ENCODE data around the gene GKN1.

The GKN1 gene

GRCh38 chr2:68974251-68974650 lies at the start of gene GKN1:
TSS of gene GKN1 (plus strand) at chr2:68974636. CDS start at chr2:68974678, 42 bp downstream.
- no peaks in the 10 kb centered on the region for H3K4me1 Mint-ChIP-seq (ENCODE audit: low read depth)
- H3K4me3 Mint-ChIP-seq = no peak within 1 kb of the TSS
- H3K36me3 Mint-ChIP-seq (ENCODE audit: low read depth) = no peaks in the 10 kb centered on the region
- no peak within 1 kb of the TSS for H3K27ac Mint-ChIP-seq
- peaks cover 18% of the 10 kb centered on the region for H3K27me3 Mint-ChIP-seq (ENCODE audit: low read depth)
- DNase-seq (ENCODE audit: low spot score) = no peak
- H3K9me3 Mint-ChIP-seq = no peaks in the 10 kb centered on the region

DNA sequence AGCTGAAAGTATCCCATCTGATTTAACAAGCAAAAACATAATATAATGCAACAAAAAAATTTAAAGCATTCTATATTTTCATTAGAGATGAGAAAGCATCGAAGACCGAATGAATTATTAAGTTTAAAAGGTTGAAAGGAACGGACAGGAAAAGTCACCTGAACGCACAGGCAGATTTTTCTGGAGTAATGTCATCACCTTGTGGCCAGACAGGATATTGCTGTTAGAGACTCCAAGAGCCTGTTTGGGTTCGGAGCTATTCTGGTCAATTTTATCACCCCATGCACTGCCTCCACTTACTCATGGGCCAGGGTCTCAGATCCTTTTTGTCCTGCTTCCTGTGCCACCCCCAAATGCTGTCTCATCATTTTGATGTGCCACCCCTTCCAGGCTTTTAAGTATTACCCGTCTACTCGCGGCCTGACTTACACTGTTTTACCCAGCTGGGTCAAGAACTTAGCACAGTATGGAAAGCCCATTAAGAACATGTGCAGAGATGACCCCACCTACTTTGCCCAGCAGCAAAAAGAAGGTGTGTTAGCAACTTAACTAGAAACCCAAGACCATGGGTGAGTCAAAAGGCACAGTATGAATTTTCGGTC lies 49.0 kb upstream of the GKN1 start:
- Mint-ChIP-seq H3K27me3 (ENCODE audit: low read depth) (peaks cover 26% of the 10 kb centered on the region), H3K4me3 (no peak overlapping the region), H3K4me1 (ENCODE audit: low read depth) (peaks cover 16% of the 10 kb centered on the region), H3K36me3 (ENCODE audit: low read depth) (no peaks in the 10 kb centered on the region), H3K9me3 (no peaks in the 10 kb centered on the region), H3K27ac (no peak overlapping the region)
- peak; percentile 34 for DNase-seq (ENCODE audit: low spot score)

GRCh38 chr2:68926796-68927195 lies 47.6 kb upstream of the GKN1 start:
- no peak overlapping the region for H3K4me3 Mint-ChIP-seq
- H3K27me3 Mint-ChIP-seq (ENCODE audit: low read depth) = peaks cover 35% of the 10 kb centered on the region
- peaks cover 14% of the 10 kb centered on the region for H3K4me1 Mint-ChIP-seq (ENCODE audit: low read depth)
- H3K9me3 Mint-ChIP-seq = no peaks in the 10 kb centered on the region
- H3K36me3 Mint-ChIP-seq (ENCODE audit: low read depth) = no peaks in the 10 kb centered on the region
- DNase-seq (ENCODE audit: low spot score) = no peak
- no peak overlapping the region for H3K27ac Mint-ChIP-seq

DNA sequence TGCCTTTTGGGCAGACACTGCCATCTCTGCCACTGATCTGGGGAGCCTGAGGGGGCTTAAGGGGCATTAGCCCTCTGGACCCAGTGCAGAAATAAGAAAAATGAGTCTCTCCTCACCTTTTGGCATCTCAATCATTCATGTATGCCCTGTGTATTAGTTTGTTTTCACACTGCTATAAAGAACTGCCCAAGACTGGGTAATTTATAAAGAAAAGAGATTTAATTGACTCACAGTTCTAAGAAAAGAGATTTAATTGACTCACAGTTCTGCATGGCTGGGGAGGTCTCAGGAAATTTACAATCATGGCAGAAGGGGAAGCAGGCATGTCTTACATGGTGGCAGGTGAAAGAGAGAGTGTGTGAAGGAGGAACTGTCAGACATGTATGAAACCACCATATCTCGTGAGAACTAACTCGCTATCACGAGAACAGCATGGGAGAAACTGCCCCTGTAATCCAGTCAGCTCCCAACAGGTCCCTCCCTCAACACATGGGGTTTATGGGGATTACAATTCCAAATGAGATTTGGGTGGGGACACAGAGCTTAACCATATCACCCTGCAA lies 43.2 kb upstream of the GKN1 start:
- Mint-ChIP-seq H3K27ac (no peak overlapping the region), H3K27me3 (ENCODE audit: low read depth) (peaks cover 54% of the 10 kb centered on the region), H3K4me3 (no peak overlapping the region), H3K36me3 (ENCODE audit: low read depth) (no peaks in the 10 kb centered on the region), H3K9me3 (no peaks in the 10 kb centered on the region), H3K4me1 (ENCODE audit: low read depth) (peaks cover 4% of the 10 kb centered on the region)
- DNase-seq (ENCODE audit: low spot score) = no peak

GRCh38 chr2:68931799-68932198 lies 42.6 kb upstream of the GKN1 start:
- peaks cover 4% of the 10 kb centered on the region for H3K4me1 Mint-ChIP-seq (ENCODE audit: low read depth)
- H3K27ac Mint-ChIP-seq = no peak overlapping the region
- no peak overlapping the region for H3K4me3 Mint-ChIP-seq
- peaks cover 51% of the 10 kb centered on the region for H3K27me3 Mint-ChIP-seq (ENCODE audit: low read depth)
- H3K9me3 Mint-ChIP-seq = no peaks in the 10 kb centered on the region
- no peaks in the 10 kb centered on the region for H3K36me3 Mint-ChIP-seq (ENCODE audit: low read depth)
- DNase-seq (ENCODE audit: low spot score) = no peak

GRCh38 chr2:68932402-68932801 lies 42.0 kb upstream of the GKN1 start:
- DNase-seq (ENCODE audit: low spot score) = no peak
- Mint-ChIP-seq H3K27ac (no peak overlapping the region), H3K36me3 (ENCODE audit: low read depth) (no peaks in the 10 kb centered on the region), H3K9me3 (no peaks in the 10 kb centered on the region), H3K4me3 (no peak overlapping the region), H3K27me3 (ENCODE audit: low read depth) (peaks cover 51% of the 10 kb centered on the region), H3K4me1 (ENCODE audit: low read depth) (peaks cover 4% of the 10 kb centered on the region)

DNA sequence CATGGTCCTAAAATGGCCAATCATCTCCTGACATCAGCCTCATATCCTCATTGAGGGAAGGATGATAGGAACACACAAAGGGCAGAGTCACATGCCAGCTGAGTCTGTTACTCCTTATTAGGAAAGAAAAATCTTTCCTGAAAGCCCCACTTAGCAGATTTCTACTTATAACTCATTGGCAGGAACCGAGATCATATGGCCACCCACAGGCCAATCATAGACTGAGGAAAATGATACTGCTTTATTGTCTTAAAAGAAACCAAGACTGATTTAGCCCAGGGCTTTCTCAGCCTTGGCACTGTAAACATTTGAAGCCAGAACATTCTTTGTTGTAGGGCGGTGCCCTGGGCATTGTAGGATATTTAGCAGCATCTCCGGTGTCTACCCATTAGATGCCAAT lies 40.4 kb upstream of the GKN1 start:
- Mint-ChIP-seq H3K4me3 (no peak overlapping the region), H3K4me1 (ENCODE audit: low read depth) (no peaks in the 10 kb centered on the region), H3K27me3 (ENCODE audit: low read depth) (peaks cover 51% of the 10 kb centered on the region), H3K27ac (no peak overlapping the region), H3K9me3 (no peaks in the 10 kb centered on the region), H3K36me3 (ENCODE audit: low read depth) (no peaks in the 10 kb centered on the region)
- no peak for DNase-seq (ENCODE audit: low spot score)

- Mint-ChIP-seq H3K4me1 (ENCODE audit: low read depth) (no peaks in the 10 kb centered on the region), H3K4me3 (no peak overlapping the region), H3K27ac (no peak overlapping the region), H3K36me3 (ENCODE audit: low read depth) (no peaks in the 10 kb centered on the region), H3K27me3 (ENCODE audit: low read depth) (peaks cover 54% of the 10 kb centered on the region), H3K9me3 (no peaks in the 10 kb centered on the region)
- no peak for DNase-seq (ENCODE audit: low spot score)
These were observed 39.0 kb upstream of the GKN1 start for GRCh38 chr2:68935471-68935870.

DNA sequence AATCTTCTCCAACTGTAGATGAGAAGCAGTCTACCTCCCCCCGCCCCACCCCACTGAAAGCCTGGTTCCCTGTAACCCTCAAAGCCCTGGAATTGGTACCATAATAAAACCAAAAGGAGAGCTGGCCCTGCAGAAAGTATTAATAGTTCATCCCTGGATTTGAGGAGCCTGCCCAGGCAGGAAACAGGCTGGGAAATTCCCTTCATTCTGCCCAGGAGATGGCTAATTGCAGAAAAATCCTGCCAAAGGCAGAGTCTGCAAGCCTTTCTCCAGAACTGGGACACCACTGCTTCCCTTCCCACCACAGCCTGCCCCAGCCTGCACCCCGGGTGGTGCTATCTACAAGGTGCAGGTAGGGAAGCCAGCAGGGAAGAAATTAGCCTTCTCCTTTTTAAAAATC lies 38.0 kb upstream of the GKN1 start:
- Mint-ChIP-seq H3K9me3 (no peaks in the 10 kb centered on the region), H3K4me3 (no peak overlapping the region), H3K4me1 (ENCODE audit: low read depth) (no peaks in the 10 kb centered on the region), H3K27ac (no peak overlapping the region), H3K36me3 (ENCODE audit: low read depth) (no peaks in the 10 kb centered on the region), H3K27me3 (ENCODE audit: low read depth) (peaks cover 56% of the 10 kb centered on the region)
- no peak for DNase-seq (ENCODE audit: low spot score)

GRCh38 chr2:68936889-68937288 lies 37.5 kb upstream of the GKN1 start:
- DNase-seq (ENCODE audit: low spot score) = no peak
- Mint-ChIP-seq H3K27me3 (ENCODE audit: low read depth) (peaks cover 58% of the 10 kb centered on the region), H3K4me3 (no peak overlapping the region), H3K36me3 (ENCODE audit: low read depth) (no peaks in the 10 kb centered on the region), H3K27ac (no peak overlapping the region), H3K9me3 (no peaks in the 10 kb centered on the region), H3K4me1 (ENCODE audit: low read depth) (no peaks in the 10 kb centered on the region)

GRCh38 chr2:68937346-68938055 lies 36.9 kb upstream of the GKN1 start:
- Mint-ChIP-seq H3K9me3 (no peaks in the 10 kb centered on the region), H3K36me3 (ENCODE audit: low read depth) (no peaks in the 10 kb centered on the region), H3K27ac (no peak overlapping the region), H3K4me3 (no peak overlapping the region), H3K4me1 (ENCODE audit: low read depth) (no peaks in the 10 kb centered on the region), H3K27me3 (ENCODE audit: low read depth) (peaks cover 60% of the 10 kb centered on the region)
- no peak for DNase-seq (ENCODE audit: low spot score)

DNA sequence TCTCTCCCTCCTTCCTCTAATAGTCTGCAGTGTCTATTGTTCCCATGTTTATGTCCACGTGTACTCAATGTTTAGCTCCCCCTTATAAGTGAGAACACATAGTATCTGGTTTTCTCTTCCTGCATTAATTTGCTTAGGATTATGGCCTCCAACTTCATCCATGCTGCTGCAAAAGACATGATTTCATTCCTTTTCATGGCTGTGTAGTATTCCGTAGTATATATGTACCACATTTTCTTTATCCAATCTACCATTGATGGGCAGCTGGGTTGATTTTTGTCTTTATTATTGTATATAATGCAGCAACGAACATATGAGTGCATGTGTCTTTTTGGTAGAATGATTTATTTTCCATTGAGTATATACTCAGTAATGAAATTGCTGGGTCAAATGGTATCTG lies 35.5 kb upstream of the GKN1 start:
- H3K4me3 Mint-ChIP-seq = no peak overlapping the region
- H3K9me3 Mint-ChIP-seq = no peaks in the 10 kb centered on the region
- H3K27ac Mint-ChIP-seq = no peak overlapping the region
- H3K4me1 Mint-ChIP-seq (ENCODE audit: low read depth) = no peaks in the 10 kb centered on the region
- peaks cover 56% of the 10 kb centered on the region for H3K27me3 Mint-ChIP-seq (ENCODE audit: low read depth)
- H3K36me3 Mint-ChIP-seq (ENCODE audit: low read depth) = no peaks in the 10 kb centered on the region
- DNase-seq (ENCODE audit: low spot score) = no peak

GRCh38 chr2:68939962-68940361 lies 34.5 kb upstream of the GKN1 start:
- no peak overlapping the region for H3K4me3 Mint-ChIP-seq
- no peaks in the 10 kb centered on the region for H3K9me3 Mint-ChIP-seq
- peaks cover 59% of the 10 kb centered on the region for H3K27me3 Mint-ChIP-seq (ENCODE audit: low read depth)

DNA sequence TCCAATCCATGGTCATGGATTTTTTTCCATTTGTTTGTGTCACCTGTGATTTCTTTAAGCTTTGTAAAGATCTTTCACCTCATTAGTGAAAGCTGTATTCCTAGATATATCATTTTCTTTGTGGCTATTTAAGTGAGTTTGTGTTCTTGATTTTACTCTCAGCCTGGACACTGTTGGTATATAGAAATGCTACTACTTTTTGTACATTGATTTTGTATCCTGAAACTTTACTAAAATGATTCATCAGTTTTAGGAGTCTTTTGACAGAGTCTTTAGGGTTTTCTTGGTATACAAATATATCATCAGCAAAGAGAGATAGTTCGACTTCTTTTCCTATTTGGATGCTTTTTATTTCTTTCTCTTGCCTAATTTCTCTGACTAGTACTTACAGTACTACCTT lies 34.1 kb upstream of the GKN1 start:
- Mint-ChIP-seq H3K36me3 (ENCODE audit: low read depth) (no peaks in the 10 kb centered on the region), H3K9me3 (no peaks in the 10 kb centered on the region), H3K4me1 (ENCODE audit: low read depth) (no peaks in the 10 kb centered on the region), H3K27me3 (ENCODE audit: low read depth) (peaks cover 57% of the 10 kb centered on the region), H3K27ac (no peak overlapping the region), H3K4me3 (no peak overlapping the region)
- DNase-seq (ENCODE audit: low spot score) = no peak

More at GRCh38 chr2:68939962-68940361, 34.5 kb upstream of the GKN1 start:
- no peak for DNase-seq (ENCODE audit: low spot score)
- Mint-ChIP-seq H3K27ac (no peak overlapping the region), H3K4me1 (ENCODE audit: low read depth) (no peaks in the 10 kb centered on the region), H3K36me3 (ENCODE audit: low read depth) (no peaks in the 10 kb centered on the region)

All from T-helper 2 cell treated with Interferon-gamma antibody and Interleukin-4, amounts not matched to agents 5 μg/mL and 100 μg/mL, for 36 hours (primary cell).